HepG2 (cell line): Measurements from ENCODE around the gene KLHDC4. TPM values are rescaled to one million over a fixed set of nuclear protein-coding genes. Genes with fewer than 3 reads are reported as not detected.
A peak's percentile ranks its signal among the peaks of the same experiment; 100 is the strongest.

Source experiments
- CBX2 ChIP-seq, 2 experiments: fragments of 200-600 bp in 1 of 2; sonication (generic); formaldehyde crosslinking in 1 of 2; IDR thresholded peaks; 2 replicates each; pipeline versions ENCODE4 v1.7.0 to v1.8.1; 2018 to 2022; ENCODE audit warnings: low read depth in 2 of 2, low read length in 1 of 2, mild to moderate bottlenecking in 1 of 2, missing genetic modification reagents in 1 of 2
- FOSL1 ChIP-seq: sonication (generic); formaldehyde crosslinking; IDR thresholded peaks from 2 replicates; pipeline ENCODE4 v1.9.0; 2021; ENCODE audit warnings: missing genetic modification reagents, borderline replicate concordance
- HNRNPL ChIP-seq: fragments of 200-400 bp; formaldehyde crosslinking; IDR thresholded peaks from 2 replicates; pipeline ENCODE4 v1.6.1; 2017; ENCODE audit warnings: mild to moderate bottlenecking, low read depth, low read length
- ISL2 ChIP-seq: sonication (generic); formaldehyde crosslinking; IDR thresholded peaks from 2 replicates; pipeline ENCODE4 v1.5.0; 2020; ENCODE audit warnings: missing genetic modification reagents
- MED13 ChIP-seq: sonication (generic); formaldehyde crosslinking; IDR thresholded peaks from 2 replicates; pipeline ENCODE4 v1.5.0; 2020; ENCODE audit warnings: missing genetic modification reagents
- MEIS2 ChIP-seq: sonication (generic); formaldehyde crosslinking; IDR thresholded peaks from 2 replicates; pipeline ENCODE4 v1.9.0; 2021; ENCODE audit warnings: mild to moderate bottlenecking, missing genetic modification reagents
- MTF1 ChIP-seq: sonication (generic); formaldehyde crosslinking; IDR thresholded peaks from 2 replicates; pipeline ENCODE4 v1.5.0; 2020; ENCODE audit warnings: missing genetic modification reagents
- NR3C1 ChIP-seq: sonication (generic); formaldehyde crosslinking; IDR thresholded peaks from 2 replicates; pipeline ENCODE4 v1.4.0; 2020; ENCODE audit warnings: missing genetic modification reagents
- REXO4 ChIP-seq: sonication (generic); formaldehyde crosslinking; IDR thresholded peaks from 2 replicates; pipeline ENCODE4 v1.8.0; 2022; ENCODE audit warnings: missing genetic modification reagents, mild to moderate bottlenecking, borderline replicate concordance
- SMARCC2 ChIP-seq: fragments of 450-650 bp; IDR thresholded peaks from 2 replicates; pipeline ENCODE4 v1.6.1; 2017; ENCODE audit warnings: antibody characterized with exemption, mild to moderate bottlenecking
- TBP ChIP-seq: sonication (generic); formaldehyde crosslinking; IDR thresholded peaks from 2 replicates; pipeline ENCODE4 v1.5.0; 2020; ENCODE audit warnings: missing genetic modification reagents
- TBX2 ChIP-seq: sonication (generic); formaldehyde crosslinking; IDR thresholded peaks from 2 replicates; pipeline ENCODE4 v1.5.0; 2020; ENCODE audit warnings: missing genetic modification reagents, mild to moderate bottlenecking, borderline replicate concordance
- ZFP36L2 ChIP-seq: sonication (generic); formaldehyde crosslinking; IDR thresholded peaks from 2 replicates; pipeline ENCODE4 v1.4.0; 2020; ENCODE audit warnings: missing genetic modification reagents
- ZNF772 ChIP-seq: sonication (generic); formaldehyde crosslinking; IDR thresholded peaks from 2 replicates; pipeline ENCODE4 v1.5.0; 2020; ENCODE audit warnings: mild to moderate bottlenecking, missing genetic modification reagents
- ZZZ3 ChIP-seq: sonication (generic); formaldehyde crosslinking; IDR thresholded peaks from 2 replicates; pipeline ENCODE4 v1.4.0; 2020; ENCODE audit warnings: missing genetic modification reagents, mild to moderate bottlenecking, borderline replicate concordance
- polyA plus RNA-seq, 8 experiments: library from polyadenylated mRNA; depleted of rRNA in 3 of 8; stranded (reverse) in 7 of 8; unstranded in 1 of 8; fragments of >200 nt; fragmentation: Illumina TruSeq in 4 of 8; extraction: Trizol in 4 of 8; gene quantifications; 2 replicates each; pipeline versions ENCODE4 v1.2.1 to v1.2.3, GENCODE V29; 2011 to 2016; ENCODE audit warnings: low read depth in 4 of 8, missing spikeins in 1 of 8, mixed read lengths in 1 of 8; ENCODE audit not compliant: insufficient read depth in 1 of 8
- total RNA-seq, 5 experiments: library from RNA; depleted of rRNA; stranded (reverse); fragments of >200 nt; fragmentation: Illumina TruSeq; extraction: Trizol; gene quantifications; 2 replicates each; pipeline ENCODE4 v1.2.3, GENCODE V29; 2016; ENCODE audit warnings: low read depth in 1 of 5
- TF ChIP-seq, protein P1 (sequence below): sonication (generic); formaldehyde crosslinking; IDR thresholded peaks from 2 replicates; pipeline ENCODE4 v1.4.0; 2020; ENCODE audit warnings: missing genetic modification reagents
- TF ChIP-seq, protein P2 (sequence below): conservative IDR thresholded peaks from 2 replicates; pipeline ENCODE4 v1.6.1; 2018; ENCODE audit warnings: missing genetic modification reagents
- TF ChIP-seq, protein P3 (sequence below): IDR thresholded peaks from 2 replicates; pipeline ENCODE4 v1.6.1; 2012; ENCODE audit warnings: low read length, improper control_type of control experiment
- TF ChIP-seq, protein P4 (sequence below): sonication (generic); formaldehyde crosslinking; IDR thresholded peaks from 2 replicates; pipeline ENCODE4 v1.8.0; 2022; ENCODE audit warnings: mild to moderate bottlenecking, missing genetic modification reagents, moderate library complexity
- TF ChIP-seq, protein P5 (sequence below): sonication (generic); formaldehyde crosslinking; IDR thresholded peaks from 2 replicates; pipeline ENCODE4 v1.8.1; 2023; ENCODE audit warnings: mild to moderate bottlenecking, missing genetic modification reagents, borderline replicate concordance

The KLHDC4 gene
- total and polyA plus RNA-seq, 2 of the 13 experiments (the other 11 are each of a cell fraction or from before 2014, with no cell fraction given) = 18.7 to 31.8 TPM

DNA sequence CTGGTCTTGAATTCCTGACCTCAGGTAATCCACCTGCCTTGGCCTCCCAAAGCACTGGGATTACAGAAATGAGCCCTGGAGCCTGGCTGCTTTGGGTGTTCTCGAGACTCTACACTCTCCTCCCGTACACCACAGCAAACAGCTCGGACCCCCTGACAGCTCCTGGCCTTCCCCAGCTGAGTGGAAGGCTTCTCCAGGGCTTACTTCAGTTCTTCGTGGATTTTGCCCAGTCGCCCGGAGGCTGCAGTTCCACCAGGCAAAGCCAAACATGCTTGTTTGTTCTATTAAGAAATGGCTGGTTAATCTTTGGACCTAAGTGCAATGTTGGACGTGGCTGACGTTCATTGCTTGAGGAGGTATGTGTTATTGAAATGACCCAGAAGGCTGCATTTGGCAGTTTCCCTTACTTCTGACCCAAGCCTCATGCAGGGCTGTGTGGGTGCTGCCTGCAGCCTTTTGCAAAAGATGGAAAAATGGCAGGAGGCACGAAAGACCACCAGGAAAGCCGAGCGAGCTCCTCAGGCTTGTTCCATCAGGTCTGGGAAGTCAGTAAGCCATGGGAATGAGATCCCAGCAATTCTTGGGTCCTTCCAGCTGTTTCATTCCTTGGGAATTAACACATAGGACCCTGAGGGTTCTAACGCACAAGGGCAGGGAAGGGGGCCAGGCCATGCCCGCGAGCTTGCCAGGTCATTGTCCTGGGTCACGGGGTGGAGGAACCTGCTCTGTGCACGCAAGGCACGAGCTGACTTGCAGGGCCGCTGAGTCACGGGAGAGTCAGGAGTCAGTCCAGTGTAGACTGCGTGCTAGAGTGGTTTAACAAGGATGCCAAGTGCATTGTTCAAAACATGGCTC, 23.9 kb upstream of the KLHDC4 start (continued):
- TF ChIP-seq, protein P1, sequence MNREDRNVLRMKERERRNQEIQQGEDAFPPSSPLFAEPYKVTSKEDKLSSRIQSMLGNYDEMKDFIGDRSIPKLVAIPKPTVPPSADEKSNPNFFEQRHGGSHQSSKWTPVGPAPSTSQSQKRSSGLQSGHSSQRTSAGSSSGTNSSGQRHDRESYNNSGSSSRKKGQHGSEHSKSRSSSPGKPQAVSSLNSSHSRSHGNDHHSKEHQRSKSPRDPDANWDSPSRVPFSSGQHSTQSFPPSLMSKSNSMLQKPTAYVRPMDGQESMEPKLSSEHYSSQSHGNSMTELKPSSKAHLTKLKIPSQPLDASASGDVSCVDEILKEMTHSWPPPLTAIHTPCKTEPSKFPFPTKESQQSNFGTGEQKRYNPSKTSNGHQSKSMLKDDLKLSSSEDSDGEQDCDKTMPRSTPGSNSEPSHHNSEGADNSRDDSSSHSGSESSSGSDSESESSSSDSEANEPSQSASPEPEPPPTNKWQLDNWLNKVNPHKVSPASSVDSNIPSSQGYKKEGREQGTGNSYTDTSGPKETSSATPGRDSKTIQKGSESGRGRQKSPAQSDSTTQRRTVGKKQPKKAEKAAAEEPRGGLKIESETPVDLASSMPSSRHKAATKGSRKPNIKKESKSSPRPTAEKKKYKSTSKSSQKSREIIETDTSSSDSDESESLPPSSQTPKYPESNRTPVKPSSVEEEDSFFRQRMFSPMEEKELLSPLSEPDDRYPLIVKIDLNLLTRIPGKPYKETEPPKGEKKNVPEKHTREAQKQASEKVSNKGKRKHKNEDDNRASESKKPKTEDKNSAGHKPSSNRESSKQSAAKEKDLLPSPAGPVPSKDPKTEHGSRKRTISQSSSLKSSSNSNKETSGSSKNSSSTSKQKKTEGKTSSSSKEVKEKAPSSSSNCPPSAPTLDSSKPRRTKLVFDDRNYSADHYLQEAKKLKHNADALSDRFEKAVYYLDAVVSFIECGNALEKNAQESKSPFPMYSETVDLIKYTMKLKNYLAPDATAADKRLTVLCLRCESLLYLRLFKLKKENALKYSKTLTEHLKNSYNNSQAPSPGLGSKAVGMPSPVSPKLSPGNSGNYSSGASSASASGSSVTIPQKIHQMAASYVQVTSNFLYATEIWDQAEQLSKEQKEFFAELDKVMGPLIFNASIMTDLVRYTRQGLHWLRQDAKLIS = no peak
- TF ChIP-seq, protein P2, sequence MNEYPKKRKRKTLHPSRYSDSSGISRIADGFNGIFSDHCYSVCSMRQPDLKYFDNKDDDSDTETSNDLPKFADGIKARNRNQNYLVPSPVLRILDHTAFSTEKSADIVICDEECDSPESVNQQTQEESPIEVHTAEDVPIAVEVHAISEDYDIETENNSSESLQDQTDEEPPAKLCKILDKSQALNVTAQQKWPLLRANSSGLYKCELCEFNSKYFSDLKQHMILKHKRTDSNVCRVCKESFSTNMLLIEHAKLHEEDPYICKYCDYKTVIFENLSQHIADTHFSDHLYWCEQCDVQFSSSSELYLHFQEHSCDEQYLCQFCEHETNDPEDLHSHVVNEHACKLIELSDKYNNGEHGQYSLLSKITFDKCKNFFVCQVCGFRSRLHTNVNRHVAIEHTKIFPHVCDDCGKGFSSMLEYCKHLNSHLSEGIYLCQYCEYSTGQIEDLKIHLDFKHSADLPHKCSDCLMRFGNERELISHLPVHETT (CRISPR knock-in tag) = peak; percentile 41
- TF ChIP-seq MEIS2 (CRISPR knock-in tag) (peak; percentile 63), ISL2 (peak; percentile 89), ZZZ3 (CRISPR knock-in tag) (no peak), TBX2 (CRISPR knock-in tag) (peak; percentile 53), MTF1 (CRISPR knock-in tag) (no peak), REXO4 (CRISPR knock-in tag) (no peak), NR3C1 (no peak), FOSL1 (no peak), ZFP36L2 (CRISPR knock-in tag) (no peak), ZNF772 (CRISPR knock-in tag) (peak; percentile 20; the same call in 1 of the 2 replicates), MED13 (no peak), TBP (CRISPR knock-in tag) (no peak), CBX2 (IDR thresholded peaks at IDR 0.05; ENCODE audit: low read depth, low read length) (no peak), CBX2 (CRISPR knock-in tag; IDR thresholded peaks at IDR 0.05; ENCODE audit: low read depth) (no peak), HNRNPL (peak; percentile 76; the same call in 1 of the 2 replicates), SMARCC2 (no peak)
- TF ChIP-seq, protein P3, sequence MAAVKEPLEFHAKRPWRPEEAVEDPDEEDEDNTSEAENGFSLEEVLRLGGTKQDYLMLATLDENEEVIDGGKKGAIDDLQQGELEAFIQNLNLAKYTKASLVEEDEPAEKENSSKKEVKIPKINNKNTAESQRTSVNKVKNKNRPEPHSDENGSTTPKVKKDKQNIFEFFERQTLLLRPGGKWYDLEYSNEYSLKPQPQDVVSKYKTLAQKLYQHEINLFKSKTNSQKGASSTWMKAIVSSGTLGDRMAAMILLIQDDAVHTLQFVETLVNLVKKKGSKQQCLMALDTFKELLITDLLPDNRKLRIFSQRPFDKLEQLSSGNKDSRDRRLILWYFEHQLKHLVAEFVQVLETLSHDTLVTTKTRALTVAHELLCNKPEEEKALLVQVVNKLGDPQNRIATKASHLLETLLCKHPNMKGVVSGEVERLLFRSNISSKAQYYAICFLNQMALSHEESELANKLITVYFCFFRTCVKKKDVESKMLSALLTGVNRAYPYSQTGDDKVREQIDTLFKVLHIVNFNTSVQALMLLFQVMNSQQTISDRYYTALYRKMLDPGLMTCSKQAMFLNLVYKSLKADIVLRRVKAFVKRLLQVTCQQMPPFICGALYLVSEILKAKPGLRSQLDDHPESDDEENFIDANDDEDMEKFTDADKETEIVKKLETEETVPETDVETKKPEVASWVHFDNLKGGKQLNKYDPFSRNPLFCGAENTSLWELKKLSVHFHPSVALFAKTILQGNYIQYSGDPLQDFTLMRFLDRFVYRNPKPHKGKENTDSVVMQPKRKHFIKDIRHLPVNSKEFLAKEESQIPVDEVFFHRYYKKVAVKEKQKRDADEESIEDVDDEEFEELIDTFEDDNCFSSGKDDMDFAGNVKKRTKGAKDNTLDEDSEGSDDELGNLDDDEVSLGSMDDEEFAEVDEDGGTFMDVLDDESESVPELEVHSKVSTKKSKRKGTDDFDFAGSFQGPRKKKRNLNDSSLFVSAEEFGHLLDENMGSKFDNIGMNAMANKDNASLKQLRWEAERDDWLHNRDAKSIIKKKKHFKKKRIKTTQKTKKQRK = no peak
- TF ChIP-seq, protein P4, sequence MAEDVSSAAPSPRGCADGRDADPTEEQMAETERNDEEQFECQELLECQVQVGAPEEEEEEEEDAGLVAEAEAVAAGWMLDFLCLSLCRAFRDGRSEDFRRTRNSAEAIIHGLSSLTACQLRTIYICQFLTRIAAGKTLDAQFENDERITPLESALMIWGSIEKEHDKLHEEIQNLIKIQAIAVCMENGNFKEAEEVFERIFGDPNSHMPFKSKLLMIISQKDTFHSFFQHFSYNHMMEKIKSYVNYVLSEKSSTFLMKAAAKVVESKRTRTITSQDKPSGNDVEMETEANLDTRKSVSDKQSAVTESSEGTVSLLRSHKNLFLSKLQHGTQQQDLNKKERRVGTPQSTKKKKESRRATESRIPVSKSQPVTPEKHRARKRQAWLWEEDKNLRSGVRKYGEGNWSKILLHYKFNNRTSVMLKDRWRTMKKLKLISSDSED (CRISPR knock-in tag) = no peak
- TF ChIP-seq, protein P5, sequence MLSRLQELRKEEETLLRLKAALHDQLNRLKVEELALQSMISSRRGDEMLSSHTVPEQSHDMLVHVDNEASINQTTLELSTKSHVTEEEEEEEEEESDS (CRISPR knock-in tag) = no peak
